ENCODE data around the gene PTTG1IP2.

DNA sequence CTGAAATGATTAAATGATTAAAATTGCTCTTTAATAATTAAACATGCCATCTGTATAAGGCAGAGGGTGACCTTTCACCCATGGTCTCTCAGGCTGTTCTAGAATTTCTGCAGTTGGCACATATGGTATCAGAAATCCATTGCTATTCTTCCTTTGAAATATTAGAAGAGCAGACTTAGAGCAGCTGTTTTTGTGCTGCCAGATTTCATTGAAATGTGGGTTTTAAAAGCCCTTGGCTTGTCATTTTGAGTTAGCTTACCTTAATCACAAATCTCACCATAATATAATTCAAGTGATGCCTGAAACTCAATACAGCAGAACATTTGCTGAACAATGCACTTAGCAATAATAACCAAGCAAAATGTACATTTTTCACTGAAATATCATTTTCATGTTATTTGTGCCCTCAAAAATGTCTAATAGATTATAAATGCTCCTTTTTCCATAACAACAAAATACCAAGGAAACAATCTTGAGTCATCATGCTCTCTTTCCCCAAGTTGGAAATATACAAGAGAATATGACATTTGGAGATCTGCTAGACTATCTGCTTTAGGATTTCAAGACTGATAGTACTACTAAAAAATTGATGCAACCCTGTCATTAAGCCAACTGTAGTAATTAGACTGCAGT is 16.1 kb upstream of the PTTG1IP2 start:
- TF ChIP-seq, protein P1, sequence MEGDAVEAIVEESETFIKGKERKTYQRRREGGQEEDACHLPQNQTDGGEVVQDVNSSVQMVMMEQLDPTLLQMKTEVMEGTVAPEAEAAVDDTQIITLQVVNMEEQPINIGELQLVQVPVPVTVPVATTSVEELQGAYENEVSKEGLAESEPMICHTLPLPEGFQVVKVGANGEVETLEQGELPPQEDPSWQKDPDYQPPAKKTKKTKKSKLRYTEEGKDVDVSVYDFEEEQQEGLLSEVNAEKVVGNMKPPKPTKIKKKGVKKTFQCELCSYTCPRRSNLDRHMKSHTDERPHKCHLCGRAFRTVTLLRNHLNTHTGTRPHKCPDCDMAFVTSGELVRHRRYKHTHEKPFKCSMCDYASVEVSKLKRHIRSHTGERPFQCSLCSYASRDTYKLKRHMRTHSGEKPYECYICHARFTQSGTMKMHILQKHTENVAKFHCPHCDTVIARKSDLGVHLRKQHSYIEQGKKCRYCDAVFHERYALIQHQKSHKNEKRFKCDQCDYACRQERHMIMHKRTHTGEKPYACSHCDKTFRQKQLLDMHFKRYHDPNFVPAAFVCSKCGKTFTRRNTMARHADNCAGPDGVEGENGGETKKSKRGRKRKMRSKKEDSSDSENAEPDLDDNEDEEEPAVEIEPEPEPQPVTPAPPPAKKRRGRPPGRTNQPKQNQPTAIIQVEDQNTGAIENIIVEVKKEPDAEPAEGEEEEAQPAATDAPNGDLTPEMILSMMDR (IDR thresholded peaks at IDR 0.05; ENCODE audit: borderline replicate concordance, extremely low read depth, low read length, poor library complexity, severe bottlenecking), result no peak
- no peak for TF ChIP-seq EZH2 (IDR thresholded peaks at IDR 0.05; ENCODE audit: borderline replicate concordance, low read depth, low read length, severe bottlenecking)

All from DND-41 (cell line).